Dedifferentiated amniotic fluid mesenchymal stem cell (primary cell): ENCODE measurements around the gene SP110.
"Not testable (repeated sequence)": the region's sequence is repeated elsewhere in the genome, so short reads cannot be mapped to it uniquely, and the experiment has no call there.

Source experiments
- DNase-seq: peaks from one replicate; pipeline ENCODE4 v3.0.0-alpha.2; 2016; ENCODE audit errors: extremely low spot score

The SP110 gene

GRCh38 chr2:230224458-230224857 lies 4.7 kb upstream of the SP110 start:
- no peak for DNase-seq

- not testable (repeated sequence) for DNase-seq
Observed at GRCh38 chr2:230222829-230223228, 3.0 kb upstream of the SP110 start.

- no peak for DNase-seq
Observed at GRCh38 chr2:230221493-230221892, 1.7 kb upstream of the SP110 start.

- no peak for DNase-seq
Observed at GRCh38 chr2:230220347-230220969, 674 bp upstream of the SP110 start.

- no peak for DNase-seq
Observed at GRCh38 chr2:230218421-230218820, 1.4 kb downstream of the SP110 start.

GRCh38 chr2:230217424-230217823 lies 2.4 kb downstream of the SP110 start:
- no peak for DNase-seq

GRCh38 chr2:230216489-230216888 lies 3.3 kb downstream of the SP110 start:
- DNase-seq = no peak

GRCh38 chr2:230209422-230210051 lies 10.2 kb downstream of the SP110 start:
- DNase-seq = no peak

GRCh38 chr2:230208576-230208975 lies 11.2 kb downstream of the SP110 start:
- no peak for DNase-seq

GRCh38 chr2:230205721-230206120 lies 14.1 kb downstream of the SP110 start:
- DNase-seq = no peak

GRCh38 chr2:230205034-230205433 lies 14.8 kb downstream of the SP110 start:
- DNase-seq = no peak

- DNase-seq = no peak
Observed at GRCh38 chr2:230203110-230203676, 16.6 kb downstream of the SP110 start.

- DNase-seq = no peak
Observed at GRCh38 chr2:230202430-230203109, 17.2 kb downstream of the SP110 start.

- DNase-seq = no peak
Observed at GRCh38 chr2:230184727-230185578, 34.8 kb downstream of the SP110 start.

GRCh38 chr2:230181195-230181594 lies 38.6 kb downstream of the SP110 start:
- no peak for DNase-seq

- no peak for DNase-seq
Observed at GRCh38 chr2:230179907-230180306, 39.9 kb downstream of the SP110 start.

- no peak for DNase-seq
Observed at GRCh38 chr2:230178546-230179485, 41.0 kb downstream of the SP110 start.

- DNase-seq = no peak
Observed at GRCh38 chr2:230176996-230177395, 42.8 kb downstream of the SP110 start.

GRCh38 chr2:230174466-230174865 lies 45.3 kb downstream of the SP110 start:
- no peak for DNase-seq

- DNase-seq = no peak
Observed at GRCh38 chr2:230172852-230173251, 46.9 kb downstream of the SP110 start.

- no peak for DNase-seq
Observed at GRCh38 chr2:230172156-230172555, 47.6 kb downstream of the SP110 start.
